RWPE1 (cell line): Measurements from ENCODE around the gene IGSF9B.

Source experiments
- CTCF ChIA-PET: fragments of 350-600 bp; sonication (Branson Sonifier 250); formaldehyde crosslinking; extraction: SDS; loops from one replicate; lab custom pipeline; 2021; lab: Yijun Ruan, JAX
- POLR2A ChIA-PET: fragments of 400-600 bp; formaldehyde crosslinking; extraction: SDS; loops from one replicate; lab custom pipeline; 2020; ENCODE audit warnings: antibody characterized with exemption; ENCODE audit not compliant: low non-redundant PET; lab: Yijun Ruan, JAX
- DNase-seq: peaks from one replicate; pipeline ENCODE4 v3.0.0; 2012; ENCODE audit warnings: low spot score
- H3K27ac ChIP-seq: fragments of 450-650 bp; 2 replicates; pipeline ENCODE4 v1.5.1; 2017
- CTCF ChIP-seq: fragments of 450-650 bp; conservative IDR thresholded peaks from 2 replicates; pipeline ENCODE4 v1.5.1; 2017; ENCODE audit warnings: low read depth, mild to moderate bottlenecking

The IGSF9B gene

GRCh38 chr11:133906241-133906640 lies 50.5 kb downstream of the IGSF9B start:
- TF ChIP-seq CTCF = no peak
- CTCF ChIA-PET = no interaction called here
- no peak for DNase-seq

DNA sequence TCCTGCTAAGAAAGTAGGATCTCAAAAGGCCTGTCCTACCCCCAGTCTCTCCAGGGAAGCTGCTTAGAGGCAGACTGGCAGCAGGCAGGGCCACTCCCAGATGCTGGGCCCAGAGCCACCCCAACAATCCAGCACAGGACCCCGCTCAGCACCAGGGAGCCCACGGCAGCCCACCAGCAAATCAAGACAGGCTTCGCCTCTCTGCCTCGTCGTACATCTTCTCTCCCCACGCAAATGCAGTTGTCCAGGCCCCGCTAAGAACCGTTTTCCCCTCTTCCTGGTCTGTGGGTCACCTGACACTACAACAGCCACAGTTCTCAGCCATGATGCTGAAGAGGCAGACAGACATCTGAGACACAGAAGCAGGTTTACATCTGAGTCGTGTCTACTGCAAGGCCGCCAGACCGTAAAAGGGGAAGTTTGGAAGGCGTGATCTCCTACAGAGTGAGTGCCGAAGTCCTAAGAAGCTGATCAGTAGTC lies 51.1 kb downstream of the IGSF9B start:
- CTCF ChIA-PET = no interaction called here
- no peak for DNase-seq
- TF ChIP-seq CTCF = no peak
- POLR2A ChIA-PET = no interaction called here
- no peak overlapping the region for H3K27ac ChIP-seq

More at GRCh38 chr11:133906241-133906640, 50.5 kb downstream of the IGSF9B start:
- POLR2A ChIA-PET = no interaction called here
- no peak overlapping the region for H3K27ac ChIP-seq

DNA sequence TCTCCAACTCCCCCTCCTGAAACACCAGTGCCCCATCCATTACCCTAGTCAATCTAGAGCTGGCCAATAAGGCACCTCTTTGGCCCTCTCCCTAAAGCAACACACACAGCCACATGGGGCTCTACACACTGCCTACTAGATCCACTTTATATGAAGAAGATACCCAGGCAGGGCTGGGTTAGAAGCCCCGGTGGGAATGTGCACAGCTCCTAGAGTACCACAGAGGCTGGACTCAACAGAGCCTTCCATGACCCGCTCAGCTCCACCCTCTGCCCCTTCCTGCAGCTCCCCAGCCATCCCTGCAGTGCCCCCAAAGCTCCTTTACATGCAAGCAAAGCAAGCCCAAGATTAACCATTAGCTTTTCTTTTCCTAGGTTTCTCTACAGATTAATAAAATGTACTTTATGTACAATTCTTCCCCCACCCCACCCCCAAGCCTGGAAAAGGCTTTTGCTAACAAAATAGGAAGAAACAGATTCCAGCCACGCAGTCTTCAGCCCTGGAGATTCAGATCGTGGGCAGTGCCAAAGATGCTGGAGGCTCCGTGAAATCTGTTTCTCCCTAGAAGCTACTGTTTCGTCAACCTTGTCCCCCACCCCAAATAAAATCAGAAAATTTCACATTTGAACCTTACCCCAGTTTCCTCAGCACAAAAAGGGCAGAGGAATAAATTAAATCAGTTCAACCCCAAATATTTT lies 51.8 kb downstream of the IGSF9B start:
- POLR2A ChIA-PET = no interaction called here
- no peak for TF ChIP-seq CTCF
- no peak for DNase-seq
- CTCF ChIA-PET = no interaction called here
- H3K27ac ChIP-seq = no peak overlapping the region

- DNase-seq = no peak
- no peak overlapping the region for H3K27ac ChIP-seq
- TF ChIP-seq CTCF = no peak
- POLR2A ChIA-PET = no interaction called here
- CTCF ChIA-PET = no interaction called here
Measured at GRCh38 chr11:133903875-133904817, 52.6 kb downstream of the IGSF9B start.

DNA sequence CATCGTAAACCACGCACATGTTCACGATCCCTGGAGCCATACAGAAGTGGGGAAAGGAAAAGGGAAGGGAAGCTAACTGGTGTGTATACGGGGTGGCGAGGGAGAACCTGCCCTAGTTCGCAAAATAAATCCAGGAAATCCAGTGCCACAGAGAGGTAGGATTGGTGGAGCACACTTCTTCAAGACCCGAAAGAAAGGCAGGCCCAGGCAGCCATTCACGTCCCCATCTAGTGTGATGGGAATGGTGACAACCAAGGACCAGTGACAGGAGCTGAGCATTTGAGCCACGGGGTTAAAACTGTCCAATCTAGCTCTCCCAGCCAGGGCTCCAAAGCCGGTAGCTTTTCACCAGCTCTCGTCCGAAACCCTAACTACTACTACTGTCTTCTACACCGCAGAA lies 53.7 kb downstream of the IGSF9B start:
- no peak for DNase-seq
- TF ChIP-seq CTCF = no peak
- POLR2A ChIA-PET = no interaction called here
- CTCF ChIA-PET = no interaction called here
- no peak overlapping the region for H3K27ac ChIP-seq

GRCh38 chr11:133902506-133902905 lies 54.3 kb downstream of the IGSF9B start:
- no peak overlapping the region for H3K27ac ChIP-seq
- DNase-seq = no peak
- POLR2A ChIA-PET = no interaction called here
- CTCF ChIA-PET = no interaction called here
- TF ChIP-seq CTCF = no peak
